ENCODE measurements around the gene GOLGA8J.
"Not testable (repeated sequence)": the region's sequence is repeated elsewhere in the genome, so short reads cannot be mapped to it uniquely, and the experiment has no call there.

The GOLGA8J gene, protein sequence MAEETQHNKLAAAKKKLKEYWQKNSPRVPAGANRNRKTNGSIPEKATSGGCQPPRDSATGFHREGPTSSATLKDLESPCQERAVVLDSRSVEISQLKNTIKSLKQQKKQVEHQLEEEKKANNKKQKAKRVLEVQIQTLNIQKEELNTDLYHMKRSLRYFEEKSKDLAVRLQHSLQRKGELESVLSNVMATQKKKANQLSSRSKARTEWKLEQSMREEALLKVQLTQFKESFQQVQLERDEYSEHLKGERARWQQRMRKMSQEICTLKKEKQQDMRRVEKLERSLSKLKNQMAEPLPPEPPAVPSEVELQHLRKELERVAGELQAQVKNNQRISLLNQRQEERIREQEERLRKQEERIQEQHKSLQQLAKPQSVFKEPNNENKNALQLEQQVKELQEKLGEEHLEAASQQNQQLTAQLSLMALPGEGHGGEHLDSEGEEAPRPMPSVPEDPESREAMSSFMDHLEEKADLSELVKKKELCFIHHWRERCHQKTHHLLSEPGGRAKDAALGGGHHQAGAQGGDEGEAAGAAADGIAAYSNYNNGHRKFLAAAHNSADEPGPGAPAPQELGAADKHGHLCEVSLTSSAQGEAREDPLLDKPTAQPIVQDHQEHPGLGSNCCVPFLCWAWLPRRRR

DNA sequence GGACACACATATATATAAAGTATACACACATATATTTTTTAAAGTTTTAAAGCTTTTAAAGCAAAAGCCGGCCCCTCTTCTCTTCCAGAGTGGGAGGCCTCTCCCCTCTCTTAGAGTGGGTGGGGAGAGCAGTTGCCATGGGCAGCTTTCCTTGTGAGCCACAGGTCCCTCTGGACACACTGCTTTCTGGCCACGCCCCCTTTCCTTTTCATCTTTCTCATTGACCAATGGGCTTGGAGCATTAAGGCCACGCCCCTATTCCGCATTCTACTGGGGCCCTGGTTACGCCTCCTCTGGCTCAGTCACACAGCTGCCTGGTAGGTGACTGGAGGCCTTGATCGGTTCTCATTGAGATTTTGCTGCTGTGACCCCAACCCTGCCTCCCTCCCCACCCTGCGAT lies at the start of gene GOLGA8J:
TSS of gene GOLGA8J (plus strand) at position 301 of the 400 bp plus-strand sequence. CDS start at position 399, 98 bp downstream.
- not testable (repeated sequence) for H3K36me3 ChIP-seq (replicated peaks); H3K27me3 ChIP-seq (replicated peaks)
- in situ Hi-C loops (cut with HindIII; ENCODE audit: low pct_ligation_motif_present, low sequenced_read_pairs), result loop anchor here (25.0 kb wide), 1 partner anchor 145 kb away; no protein-coding TSS in a partner anchor

DNA sequence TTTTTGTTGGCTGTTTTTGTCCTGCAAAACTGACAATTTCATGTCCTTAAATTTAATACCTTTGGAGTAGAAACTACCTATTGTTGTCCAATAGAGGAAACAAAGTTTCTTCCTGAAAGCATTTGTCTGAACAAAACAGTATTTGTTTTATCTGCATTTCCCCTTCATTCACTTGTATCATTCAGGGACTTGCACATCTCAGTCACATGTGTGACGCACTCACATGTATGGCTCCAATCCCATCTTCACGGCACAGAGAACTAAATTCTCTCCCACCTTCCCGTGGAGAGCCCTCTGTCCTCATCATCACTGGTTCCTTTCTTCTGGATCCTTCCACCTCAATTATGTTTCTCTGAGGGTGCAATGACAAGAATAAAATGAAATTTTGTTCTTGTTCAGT lies 49.5 kb upstream of the GOLGA8J start:
- no peak overlapping the region for H3K27ac ChIP-seq
- in situ Hi-C loops (cut with HindIII; ENCODE audit: low pct_ligation_motif_present, low sequenced_read_pairs), result no loop called here
- DNase-seq, result no peak
- no peak overlapping the region for H3K4me3 ChIP-seq (ENCODE audit: low read depth, low read length)
- H3K36me3 ChIP-seq (replicated peaks), result no peaks in the 10 kb centered on the region
- TF ChIP-seq, protein P1, sequence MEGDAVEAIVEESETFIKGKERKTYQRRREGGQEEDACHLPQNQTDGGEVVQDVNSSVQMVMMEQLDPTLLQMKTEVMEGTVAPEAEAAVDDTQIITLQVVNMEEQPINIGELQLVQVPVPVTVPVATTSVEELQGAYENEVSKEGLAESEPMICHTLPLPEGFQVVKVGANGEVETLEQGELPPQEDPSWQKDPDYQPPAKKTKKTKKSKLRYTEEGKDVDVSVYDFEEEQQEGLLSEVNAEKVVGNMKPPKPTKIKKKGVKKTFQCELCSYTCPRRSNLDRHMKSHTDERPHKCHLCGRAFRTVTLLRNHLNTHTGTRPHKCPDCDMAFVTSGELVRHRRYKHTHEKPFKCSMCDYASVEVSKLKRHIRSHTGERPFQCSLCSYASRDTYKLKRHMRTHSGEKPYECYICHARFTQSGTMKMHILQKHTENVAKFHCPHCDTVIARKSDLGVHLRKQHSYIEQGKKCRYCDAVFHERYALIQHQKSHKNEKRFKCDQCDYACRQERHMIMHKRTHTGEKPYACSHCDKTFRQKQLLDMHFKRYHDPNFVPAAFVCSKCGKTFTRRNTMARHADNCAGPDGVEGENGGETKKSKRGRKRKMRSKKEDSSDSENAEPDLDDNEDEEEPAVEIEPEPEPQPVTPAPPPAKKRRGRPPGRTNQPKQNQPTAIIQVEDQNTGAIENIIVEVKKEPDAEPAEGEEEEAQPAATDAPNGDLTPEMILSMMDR (IDR thresholded peaks at IDR 0.05; ENCODE audit: low read depth, low read length, missing control alignments), result no peak
- H3K27me3 ChIP-seq (replicated peaks), result no peaks in the 10 kb centered on the region

More for the DNA sequence above, at the start of gene GOLGA8J:
- H3K4me3 ChIP-seq (ENCODE audit: low read depth, low read length); H3K27ac ChIP-seq; DNase-seq: not testable (repeated sequence)

DNA sequence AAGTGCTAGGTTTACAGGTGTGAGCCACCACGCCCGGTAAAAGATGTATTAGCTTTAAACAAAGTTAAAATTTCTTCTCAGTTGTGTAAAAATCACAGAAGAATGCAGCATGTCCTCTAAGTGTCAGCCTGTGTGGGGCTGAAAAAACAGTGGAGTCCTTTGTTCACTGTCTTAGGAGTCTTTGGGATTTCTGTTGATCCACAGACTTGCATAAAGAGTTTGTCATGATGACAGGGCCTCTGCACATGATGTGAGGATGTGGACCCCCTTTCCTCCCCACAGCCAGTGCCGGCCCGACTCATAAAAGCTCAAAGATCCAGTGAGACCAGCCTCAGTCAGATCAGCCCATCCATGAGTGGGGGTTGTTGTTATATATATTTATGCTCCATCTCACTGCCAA lies 49.0 kb upstream of the GOLGA8J start:
- Histone ChIP-seq H3K36me3 (replicated peaks) (no peaks in the 10 kb centered on the region), H3K4me3 (ENCODE audit: low read depth, low read length) (no peak overlapping the region), H3K27me3 (replicated peaks) (no peaks in the 10 kb centered on the region), H3K27ac (no peak overlapping the region)
- DNase-seq, result no peak
- in situ Hi-C loops (cut with HindIII; ENCODE audit: low pct_ligation_motif_present, low sequenced_read_pairs), result no loop called here
- TF ChIP-seq, protein P1 (IDR thresholded peaks at IDR 0.05; ENCODE audit: low read depth, low read length, missing control alignments), result no peak

DNA sequence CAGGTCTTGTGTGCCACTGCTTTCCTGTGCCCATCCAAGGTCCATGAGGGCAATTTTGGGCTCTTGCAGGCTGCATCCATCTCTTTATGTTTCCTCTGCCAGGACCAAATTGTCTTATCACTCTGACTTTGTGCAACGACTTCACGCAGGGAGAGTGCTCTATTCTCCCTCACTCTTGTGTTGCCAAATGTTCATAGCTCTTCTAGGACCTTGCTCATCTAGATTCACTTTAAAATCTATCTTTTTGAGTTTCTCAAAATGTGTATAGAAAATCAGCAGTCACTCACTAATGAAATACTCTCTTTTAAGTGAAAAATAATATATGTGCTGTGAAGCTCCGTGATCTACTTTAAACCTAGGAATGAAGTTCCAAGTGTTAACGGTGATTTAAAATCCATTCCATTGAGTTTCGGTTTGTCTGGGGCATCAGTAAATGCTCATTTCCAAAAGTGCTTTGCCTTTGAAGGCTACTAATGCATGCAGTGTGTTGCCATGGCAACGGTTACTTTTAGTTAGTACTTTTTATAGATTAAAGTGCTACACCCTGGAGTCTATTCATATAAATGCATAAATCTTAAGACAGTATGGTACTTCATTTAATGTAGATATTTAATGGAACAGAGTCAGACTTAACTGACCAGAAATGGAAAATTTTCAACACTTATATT lies 46.6 kb upstream of the GOLGA8J start:
- DNase-seq, result no peak
- H3K36me3 ChIP-seq (replicated peaks), result no peaks in the 10 kb centered on the region
- H3K4me3 ChIP-seq (ENCODE audit: low read depth, low read length), result no peak overlapping the region
- no peaks in the 10 kb centered on the region for H3K27me3 ChIP-seq (replicated peaks)
- in situ Hi-C loops (cut with HindIII; ENCODE audit: low pct_ligation_motif_present, low sequenced_read_pairs), result no loop called here
- TF ChIP-seq, protein P1 (IDR thresholded peaks at IDR 0.05; ENCODE audit: low read depth, low read length, missing control alignments), result no peak
- H3K27ac ChIP-seq, result no peak overlapping the region

DNA sequence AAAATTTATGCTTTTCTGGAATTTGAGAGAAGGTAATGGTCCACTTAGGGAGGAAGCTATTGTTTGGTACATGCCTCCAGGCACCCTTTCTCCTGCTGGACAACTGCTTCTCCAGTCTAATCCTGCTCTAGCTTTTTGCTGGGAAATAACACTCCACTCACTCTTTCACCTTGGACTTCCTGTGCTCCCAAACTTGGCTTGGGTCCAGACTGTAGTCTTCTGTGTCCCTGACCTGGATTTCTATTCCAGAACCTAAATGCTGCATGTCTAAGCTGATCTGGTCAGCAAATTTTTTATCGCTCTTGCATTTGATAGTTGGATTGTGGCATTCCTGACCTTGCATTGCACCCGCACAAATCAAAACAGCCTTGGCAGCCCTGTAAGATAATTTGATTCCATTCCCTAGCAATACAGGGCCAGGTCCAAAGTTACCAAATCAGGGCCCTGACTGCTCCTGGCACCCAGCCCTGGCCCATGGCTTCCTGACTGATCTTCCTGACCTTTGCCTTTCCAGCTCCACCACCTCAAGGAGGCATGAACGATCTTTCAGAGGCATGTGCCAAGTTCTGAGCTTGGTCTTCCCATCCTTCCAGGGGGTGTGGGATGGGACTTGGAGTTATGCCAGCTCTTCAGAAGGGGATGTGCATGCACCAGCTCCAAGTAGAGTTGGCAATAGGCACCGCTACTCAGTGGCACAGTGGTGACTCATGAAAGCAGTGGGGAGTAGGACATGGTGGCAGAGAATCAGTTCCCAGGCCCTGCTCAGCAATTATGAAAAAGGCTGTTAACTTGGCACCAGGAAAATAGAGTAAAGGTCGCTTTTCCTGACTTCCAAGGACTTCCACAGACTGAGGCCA lies 43.9 kb upstream of the GOLGA8J start:
- Histone ChIP-seq H3K4me3 (ENCODE audit: low read depth, low read length) (no peak overlapping the region), H3K27me3 (replicated peaks) (no peaks in the 10 kb centered on the region), H3K36me3 (replicated peaks) (no peaks in the 10 kb centered on the region), H3K27ac (no peak overlapping the region)
- DNase-seq, result no peak
- in situ Hi-C loops (cut with HindIII; ENCODE audit: low pct_ligation_motif_present, low sequenced_read_pairs), result no loop called here
- TF ChIP-seq, protein P1 (IDR thresholded peaks at IDR 0.05; ENCODE audit: low read depth, low read length, missing control alignments), result no peak
